ENCODE data around the gene ST14.

DNA sequence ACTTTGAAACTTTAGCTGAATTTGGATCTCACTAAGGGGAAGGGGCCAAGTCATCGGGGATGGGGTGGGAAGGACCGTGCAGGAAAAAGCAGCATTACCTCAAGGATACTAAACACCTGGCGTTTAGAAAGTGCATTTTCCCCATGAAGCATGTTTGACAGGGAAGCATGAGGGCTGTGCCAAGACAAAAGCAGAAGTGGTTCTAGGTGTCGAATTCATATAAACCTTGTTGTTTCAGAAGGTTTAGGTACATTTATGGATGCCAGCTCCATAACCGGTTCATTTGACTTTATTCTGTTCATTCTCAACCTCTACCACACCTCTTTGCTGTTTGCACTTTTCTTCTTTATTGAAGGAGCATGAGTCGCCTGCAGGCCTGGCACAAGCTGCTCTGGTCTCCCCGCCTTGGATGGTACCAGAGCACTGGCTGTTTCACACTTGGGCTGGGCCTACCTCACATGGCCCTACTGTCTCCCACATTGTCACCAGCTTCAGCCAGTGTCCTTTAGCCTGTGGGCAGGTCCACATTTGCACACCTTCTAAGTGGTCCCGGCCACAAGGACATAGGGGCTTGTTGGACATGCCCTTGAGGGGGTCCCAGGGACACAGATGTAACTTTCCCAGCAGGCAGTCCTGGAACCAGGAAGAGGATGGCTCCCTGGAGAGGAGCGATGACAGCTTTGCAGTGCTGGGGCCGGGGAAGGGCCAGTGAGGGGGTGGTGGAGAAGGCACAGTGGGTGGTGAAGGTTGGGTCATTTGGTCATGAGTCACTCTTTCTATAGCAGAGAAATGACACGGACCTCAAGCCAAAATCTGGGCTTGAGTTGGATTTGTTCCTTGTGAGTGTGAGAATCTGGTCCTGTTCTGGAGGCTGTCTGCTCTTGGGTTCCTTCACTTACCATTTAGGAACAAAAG is 3.2 kb upstream of the ST14 start:
- TF ChIP-seq POLR2A (IDR thresholded peaks at IDR 0.05): no peak
- TF ChIP-seq, protein P1, sequence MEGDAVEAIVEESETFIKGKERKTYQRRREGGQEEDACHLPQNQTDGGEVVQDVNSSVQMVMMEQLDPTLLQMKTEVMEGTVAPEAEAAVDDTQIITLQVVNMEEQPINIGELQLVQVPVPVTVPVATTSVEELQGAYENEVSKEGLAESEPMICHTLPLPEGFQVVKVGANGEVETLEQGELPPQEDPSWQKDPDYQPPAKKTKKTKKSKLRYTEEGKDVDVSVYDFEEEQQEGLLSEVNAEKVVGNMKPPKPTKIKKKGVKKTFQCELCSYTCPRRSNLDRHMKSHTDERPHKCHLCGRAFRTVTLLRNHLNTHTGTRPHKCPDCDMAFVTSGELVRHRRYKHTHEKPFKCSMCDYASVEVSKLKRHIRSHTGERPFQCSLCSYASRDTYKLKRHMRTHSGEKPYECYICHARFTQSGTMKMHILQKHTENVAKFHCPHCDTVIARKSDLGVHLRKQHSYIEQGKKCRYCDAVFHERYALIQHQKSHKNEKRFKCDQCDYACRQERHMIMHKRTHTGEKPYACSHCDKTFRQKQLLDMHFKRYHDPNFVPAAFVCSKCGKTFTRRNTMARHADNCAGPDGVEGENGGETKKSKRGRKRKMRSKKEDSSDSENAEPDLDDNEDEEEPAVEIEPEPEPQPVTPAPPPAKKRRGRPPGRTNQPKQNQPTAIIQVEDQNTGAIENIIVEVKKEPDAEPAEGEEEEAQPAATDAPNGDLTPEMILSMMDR (IDR thresholded peaks at IDR 0.05): no peak

All from vagina (tissue), 2 donors.